Effector memory CD4-positive, alpha-beta T cell (primary cell): Measurements from ENCODE around the gene KLF7.

Experiments used
- DNase-seq, 3 donors: peaks; one replicate each; pipeline ENCODE4 v3.0.0-alpha.2; 2020
- H3K27ac ChIP-seq: 2 replicates; pipeline ENCODE4 v1.7.0; 2013; ENCODE audit warnings: mild to moderate bottlenecking, low read length, moderate library complexity; ENCODE audit not compliant: insufficient read depth, poor library complexity, severe bottlenecking
- H3K27me3 ChIP-seq: replicated peaks from 2 replicates; pipeline ENCODE4 v1.7.0; 2013; ENCODE audit warnings: mild to moderate bottlenecking, low read length; ENCODE audit not compliant: insufficient read depth, control insufficient read depth, poor library complexity, severe bottlenecking
- H3K36me3 ChIP-seq: 2 replicates; pipeline ENCODE4 v1.7.0; 2013; ENCODE audit warnings: mild to moderate bottlenecking, low read length, moderate library complexity; ENCODE audit not compliant: control insufficient read depth, insufficient read depth
- H3K4me1 ChIP-seq: 2 replicates; pipeline ENCODE4 v1.7.0; 2013; ENCODE audit warnings: low read length, mild to moderate bottlenecking; ENCODE audit not compliant: control insufficient read depth, insufficient read depth, poor library complexity, severe bottlenecking
- H3K4me3 ChIP-seq: 2 replicates; pipeline ENCODE4 v1.7.0; 2013; ENCODE audit warnings: low read length, low read depth, mild to moderate bottlenecking; ENCODE audit not compliant: insufficient read depth, poor library complexity, severe bottlenecking
- H3K9me3 ChIP-seq: 2 replicates; pipeline ENCODE4 v1.7.0; 2013; ENCODE audit warnings: mild to moderate bottlenecking, low read length, moderate library complexity; ENCODE audit not compliant: control insufficient read depth
- total RNA-seq, 3 donors: gene quantifications; one replicate each; lab custom pipeline; 2026; lab: John Stamatoyannopoulos, UW

KLF7 gene
- 32.5 to 76.3 (median 53.9) reads per million in 3 donors for total RNA-seq

DNA sequence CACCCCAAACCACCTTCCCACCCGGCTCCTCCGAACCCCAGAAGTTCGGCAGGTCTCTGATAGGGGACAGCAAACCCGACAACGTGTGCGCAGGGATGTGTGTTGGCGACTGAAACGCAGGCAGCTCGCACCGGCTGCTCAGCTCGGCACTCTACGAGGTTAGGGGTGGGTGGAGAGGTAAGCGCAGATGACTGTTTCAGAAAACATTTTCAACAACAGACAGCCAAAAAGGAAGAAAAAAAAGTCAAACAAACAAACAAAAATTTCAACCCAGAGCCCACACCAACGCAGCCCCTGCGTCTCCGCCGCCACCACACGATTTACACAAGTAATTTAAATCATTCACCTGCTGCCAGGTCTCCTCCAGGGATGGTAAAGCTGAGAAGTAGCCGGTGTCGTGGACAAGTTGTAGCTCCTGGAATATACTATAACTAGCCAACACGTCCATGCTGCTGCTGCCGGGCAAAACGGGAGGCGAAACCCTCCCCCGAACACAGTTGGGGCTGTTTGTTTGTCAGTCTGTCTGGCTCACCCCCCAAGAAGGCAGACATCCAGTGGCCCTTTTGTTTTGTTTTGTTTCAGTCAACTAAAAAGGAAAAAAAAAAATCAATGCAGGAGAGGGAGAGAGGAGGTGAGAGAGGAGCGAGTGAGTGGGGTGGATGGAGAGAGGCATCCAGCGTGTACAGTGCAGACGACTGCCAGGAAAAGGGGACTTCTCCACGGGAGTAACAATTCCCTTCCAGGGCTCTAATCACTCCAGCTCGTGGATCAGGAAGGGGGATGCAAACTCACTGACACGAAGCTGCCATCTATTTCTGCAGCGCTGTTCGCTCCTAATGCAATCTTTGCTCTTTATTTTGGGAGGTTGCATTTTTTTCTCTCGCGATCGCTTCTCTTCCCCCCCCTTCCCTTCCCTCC, at the start of gene KLF7:
KLF7 (minus strand) TSS at position 828 of the 918 bp plus-strand sequence; CDS start at position 448, 380 bp downstream.
- peaks cover 11% of the 10 kb centered on the region for H3K4me1 ChIP-seq
- peak within 1 kb of the TSS; percentile 76 for H3K4me3 ChIP-seq
- no peaks in the 10 kb centered on the region for H3K27me3 ChIP-seq
- no peaks in the 10 kb centered on the region for H3K36me3 ChIP-seq
- peak within 1 kb of the TSS; percentile 98 for H3K27ac ChIP-seq
- DNase-seq: peak; percentile 4 to 20 (median 20)
- H3K9me3 ChIP-seq: no peaks in the 10 kb centered on the region

DNA sequence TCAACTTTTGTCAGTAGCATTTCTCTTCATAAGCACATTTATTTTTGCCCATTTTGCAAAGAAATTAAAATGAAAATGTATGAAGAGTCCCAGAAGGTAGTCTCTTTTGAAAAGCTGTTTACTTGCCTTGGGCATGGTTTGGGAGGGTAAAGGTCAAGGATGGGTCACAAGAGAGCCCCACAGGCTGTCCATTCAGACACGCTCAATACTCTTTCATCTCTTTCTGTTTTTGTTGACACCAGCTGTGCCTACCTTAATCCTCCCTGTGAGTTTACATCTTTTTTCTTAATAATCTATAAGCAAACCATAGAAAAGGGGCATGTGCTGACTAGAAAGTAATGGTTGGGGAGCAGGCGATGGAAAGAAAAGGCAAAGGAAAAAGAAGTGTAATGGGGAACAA, 49.6 kb upstream of the KLF7 start:
- no peaks in the 10 kb centered on the region for H3K36me3 ChIP-seq

DNA sequence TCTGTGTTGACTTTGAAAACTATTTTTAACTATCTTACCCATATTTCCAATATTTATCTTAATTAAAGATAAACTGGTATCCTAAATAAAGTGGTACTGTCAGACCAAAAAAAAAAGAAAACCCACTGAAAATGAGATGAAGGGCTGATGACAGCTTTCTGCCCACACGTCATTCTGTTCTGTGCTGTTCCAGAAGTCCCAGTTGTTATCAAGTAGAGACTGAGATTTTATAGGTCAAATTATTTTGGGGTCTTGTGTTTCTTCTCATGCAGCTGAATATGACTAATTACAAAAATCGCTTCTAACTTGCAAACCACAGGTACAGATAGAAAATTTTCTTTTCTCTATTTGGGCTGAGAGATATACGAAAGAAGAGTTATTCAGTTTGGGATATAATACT, 48.7 kb upstream of the KLF7 start:
- H3K27ac ChIP-seq: no peak overlapping the region
- H3K27me3 ChIP-seq: no peaks in the 10 kb centered on the region
- H3K9me3 ChIP-seq: no peaks in the 10 kb centered on the region
- no peak overlapping the region for H3K4me3 ChIP-seq
- no peaks in the 10 kb centered on the region for H3K4me1 ChIP-seq
- H3K36me3 ChIP-seq: no peaks in the 10 kb centered on the region
- DNase-seq: no peak

More for the DNA sequence above, 49.6 kb upstream of the KLF7 start:
- no peak overlapping the region for H3K27ac ChIP-seq
- H3K4me1 ChIP-seq: no peaks in the 10 kb centered on the region
- H3K9me3 ChIP-seq: no peaks in the 10 kb centered on the region
- no peaks in the 10 kb centered on the region for H3K27me3 ChIP-seq
- H3K4me3 ChIP-seq: no peak overlapping the region
- DNase-seq: no peak

DNA sequence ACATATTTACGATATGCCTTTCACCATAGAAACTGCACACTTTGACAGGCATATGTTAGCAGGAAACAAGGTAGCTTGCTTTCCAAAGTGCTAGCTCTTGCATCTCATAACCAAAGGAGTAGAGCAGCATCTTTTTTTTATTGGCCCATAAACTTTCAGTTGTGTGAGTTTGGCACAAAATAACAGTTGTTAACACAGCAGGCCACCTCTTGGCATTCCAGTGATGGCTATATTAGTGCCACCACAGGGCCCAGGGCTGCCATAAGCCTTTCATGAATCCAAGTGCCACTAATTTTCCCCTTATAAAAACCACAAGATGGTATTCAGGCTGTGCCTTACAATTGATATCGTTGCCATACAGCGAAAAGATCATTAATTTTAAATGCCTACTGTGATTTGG, 40.3 kb upstream of the KLF7 start:
- Histone ChIP-seq H3K36me3 (no peaks in the 10 kb centered on the region), H3K27ac (no peak overlapping the region), H3K9me3 (no peaks in the 10 kb centered on the region), H3K4me3 (no peak overlapping the region), H3K27me3 (no peaks in the 10 kb centered on the region), H3K4me1 (no peaks in the 10 kb centered on the region)
- no peak for DNase-seq

DNA sequence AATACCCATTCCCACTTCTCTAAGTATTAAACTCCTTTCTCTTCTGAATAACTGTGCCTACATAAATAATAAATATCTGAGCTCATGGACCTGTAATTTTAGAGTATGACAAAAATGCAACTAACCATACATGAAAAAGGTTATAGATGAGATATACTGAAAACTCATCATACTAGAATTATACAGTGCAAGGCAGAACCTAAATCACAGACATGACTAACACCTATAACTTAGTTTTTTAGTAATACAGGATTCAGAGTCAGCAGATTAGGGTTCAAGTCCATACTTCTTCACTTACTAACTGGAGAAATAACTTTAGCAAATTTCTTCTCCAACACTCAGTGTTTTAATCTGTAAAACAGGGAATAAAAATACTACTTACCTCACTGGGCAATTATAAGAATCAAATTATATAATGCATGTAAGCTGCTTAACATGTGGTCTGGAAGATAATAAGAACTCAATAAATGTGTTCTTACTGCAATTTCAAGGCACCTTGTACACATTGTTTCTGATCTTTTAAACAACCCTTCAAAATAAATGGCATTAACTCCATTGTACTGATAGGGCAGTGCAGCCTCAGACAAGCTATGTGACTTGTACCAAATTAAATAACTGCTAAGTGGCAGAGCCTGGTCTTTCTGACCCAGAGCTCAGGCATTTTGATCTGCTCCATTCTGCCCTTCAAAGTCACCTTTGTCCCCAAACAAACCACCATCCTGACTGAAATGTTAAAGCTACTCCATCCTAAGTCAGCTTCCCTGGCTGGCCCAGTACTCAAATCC, 39.6 kb upstream of the KLF7 start:
- no peaks in the 10 kb centered on the region for H3K27me3 ChIP-seq
- no peaks in the 10 kb centered on the region for H3K9me3 ChIP-seq
- H3K27ac ChIP-seq: no peak overlapping the region
- no peak overlapping the region for H3K4me3 ChIP-seq
- no peaks in the 10 kb centered on the region for H3K4me1 ChIP-seq
- H3K36me3 ChIP-seq: no peaks in the 10 kb centered on the region
- no peak for DNase-seq

DNA sequence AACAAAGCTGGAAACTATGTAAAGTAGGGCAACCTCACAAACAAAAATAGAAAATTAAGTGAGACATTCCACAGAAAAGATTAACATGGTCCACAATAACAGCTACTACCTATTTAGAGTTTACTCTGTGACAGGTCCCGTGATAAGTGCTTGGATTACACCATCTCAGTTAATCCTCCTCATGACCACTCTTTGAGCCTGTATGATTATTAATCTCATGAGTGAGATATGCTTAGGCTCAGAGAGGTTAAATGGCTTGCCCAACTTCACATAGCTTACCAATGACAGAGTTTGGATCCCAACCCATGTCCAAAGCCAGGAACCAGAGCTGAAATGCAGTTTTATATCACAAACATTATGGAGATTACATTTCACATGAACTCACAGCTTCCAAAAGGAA, 37.3 kb upstream of the KLF7 start:
- H3K36me3 ChIP-seq: no peaks in the 10 kb centered on the region
- H3K27me3 ChIP-seq: no peaks in the 10 kb centered on the region
- H3K9me3 ChIP-seq: no peaks in the 10 kb centered on the region
- H3K4me1 ChIP-seq: no peaks in the 10 kb centered on the region
- H3K27ac ChIP-seq: no peak overlapping the region
- no peak overlapping the region for H3K4me3 ChIP-seq
- DNase-seq: no peak

DNA sequence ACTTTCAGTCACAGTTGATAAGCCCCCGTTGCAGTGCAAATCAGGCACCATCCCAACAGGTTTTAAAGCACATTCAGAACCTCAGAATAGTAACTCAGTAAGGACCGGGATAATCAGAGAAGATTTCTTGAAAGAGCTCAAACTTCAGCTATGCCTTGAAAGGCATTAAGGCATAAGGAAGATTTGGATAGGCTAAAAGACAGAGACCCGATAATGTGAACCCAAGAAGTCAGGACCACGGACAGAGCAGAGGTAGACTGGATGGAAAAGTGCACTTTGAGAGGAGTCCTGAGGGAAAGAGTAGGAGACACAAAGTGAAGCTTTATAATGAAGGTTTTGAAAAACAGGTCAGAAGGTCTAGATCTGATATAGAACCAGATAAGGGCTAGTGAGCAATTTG, 36.9 kb upstream of the KLF7 start:
- Histone ChIP-seq H3K36me3 (no peaks in the 10 kb centered on the region), H3K4me1 (no peaks in the 10 kb centered on the region), H3K9me3 (no peaks in the 10 kb centered on the region), H3K27ac (no peak overlapping the region), H3K27me3 (no peaks in the 10 kb centered on the region), H3K4me3 (no peak overlapping the region)
- no peak for DNase-seq

DNA sequence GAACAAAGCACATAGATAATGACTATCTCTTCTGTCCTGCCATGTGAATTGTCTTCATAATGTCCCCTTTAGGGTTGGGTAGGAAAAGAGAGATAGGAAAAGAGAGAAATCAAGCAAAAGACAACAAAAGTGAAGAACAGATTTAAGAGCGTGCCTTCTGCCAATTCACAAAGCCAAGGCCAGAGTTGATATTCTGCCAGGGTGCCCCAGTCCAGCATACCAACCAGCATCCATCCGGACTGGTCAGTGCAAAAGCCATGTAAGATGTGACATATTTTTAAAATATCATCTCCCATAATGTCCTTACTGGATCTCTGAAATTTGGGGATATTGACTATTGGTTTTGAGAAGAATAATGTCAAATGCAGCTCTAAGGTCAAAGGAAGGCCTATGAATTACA, 35.7 kb upstream of the KLF7 start:
- Histone ChIP-seq H3K27me3 (no peaks in the 10 kb centered on the region), H3K27ac (no peak overlapping the region), H3K36me3 (no peaks in the 10 kb centered on the region), H3K4me3 (no peak overlapping the region), H3K4me1 (no peaks in the 10 kb centered on the region), H3K9me3 (no peaks in the 10 kb centered on the region)
- DNase-seq: no peak

DNA sequence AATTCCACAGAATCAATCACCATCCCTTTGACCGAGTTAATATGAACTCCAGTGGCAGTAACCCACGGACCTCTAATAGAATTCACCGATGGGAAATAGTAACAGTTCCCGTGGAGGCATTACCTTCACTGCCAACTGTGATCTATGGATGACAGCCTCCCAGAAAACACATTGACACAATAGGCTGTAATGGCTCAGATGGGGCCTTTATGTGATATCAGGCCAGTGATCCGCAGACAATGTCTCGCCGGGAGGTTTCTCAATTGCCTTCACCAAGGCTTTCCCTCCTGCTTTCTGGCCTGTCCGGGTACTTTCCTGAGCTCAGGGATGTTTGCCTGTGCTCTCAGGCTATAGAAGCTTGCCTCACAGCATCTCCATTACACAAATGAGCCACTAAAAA, 34.4 kb upstream of the KLF7 start:
- no peak for DNase-seq
- Histone ChIP-seq H3K9me3 (no peaks in the 10 kb centered on the region), H3K27me3 (no peaks in the 10 kb centered on the region), H3K4me3 (no peak overlapping the region), H3K4me1 (no peaks in the 10 kb centered on the region), H3K36me3 (no peaks in the 10 kb centered on the region), H3K27ac (no peak overlapping the region)

DNA sequence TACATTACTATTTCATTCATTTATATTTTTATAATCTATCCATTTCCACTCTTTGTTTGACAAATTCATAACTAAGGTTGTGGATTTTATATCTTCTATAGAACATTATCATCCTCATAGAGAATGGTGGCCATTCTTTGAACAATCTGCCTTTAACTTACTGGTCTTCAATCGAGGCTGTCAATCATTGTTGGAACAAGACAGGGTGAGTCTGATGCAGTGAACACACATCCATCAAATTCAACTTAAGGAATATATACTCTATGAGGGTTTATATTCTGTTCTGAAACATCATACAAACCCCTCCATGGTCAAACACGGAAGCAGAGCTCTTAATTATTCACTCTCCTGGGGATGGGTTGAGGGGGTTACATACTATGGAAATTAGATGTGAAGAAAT, 28.3 kb upstream of the KLF7 start:
- Histone ChIP-seq H3K27me3 (no peaks in the 10 kb centered on the region), H3K9me3 (no peaks in the 10 kb centered on the region), H3K27ac (no peak overlapping the region), H3K36me3 (no peaks in the 10 kb centered on the region), H3K4me1 (no peaks in the 10 kb centered on the region), H3K4me3 (no peak overlapping the region)
- no peak for DNase-seq
